GM04503 (cell line): Measurements from ENCODE around the gene KCNK5.

Experiments used
- DNase-seq: peaks from one replicate; pipeline ENCODE4 v3.0.0-alpha.2; 2012; ENCODE audit warnings: low read depth

Gene KCNK5

GRCh38 chr6:39215640-39216158, 13.6 kb downstream of the KCNK5 start:
- no peak for DNase-seq

- DNase-seq, result no peak
Observed at GRCh38 chr6:39214846-39215639, 14.2 kb downstream of the KCNK5 start.

GRCh38 chr6:39214120-39214813, 15.0 kb downstream of the KCNK5 start:
- no peak for DNase-seq

- DNase-seq, result no peak
Observed at GRCh38 chr6:39213195-39213920, 15.9 kb downstream of the KCNK5 start.

- DNase-seq, result no peak
Observed at GRCh38 chr6:39211183-39211582, 18.1 kb downstream of the KCNK5 start.

GRCh38 chr6:39210450-39210849, 18.8 kb downstream of the KCNK5 start:
- DNase-seq, result no peak

GRCh38 chr6:39209911-39210310, 19.4 kb downstream of the KCNK5 start:
- no peak for DNase-seq

- DNase-seq, result no peak
Observed at GRCh38 chr6:39209360-39209811, 19.9 kb downstream of the KCNK5 start.

GRCh38 chr6:39208223-39208739, 21.0 kb downstream of the KCNK5 start:
- no peak for DNase-seq

GRCh38 chr6:39207416-39208222, 21.7 kb downstream of the KCNK5 start:
- no peak for DNase-seq

GRCh38 chr6:39206250-39206721, 23.0 kb downstream of the KCNK5 start:
- DNase-seq, result no peak

- DNase-seq, result no peak
Observed at GRCh38 chr6:39204646-39205244, 24.5 kb downstream of the KCNK5 start.

GRCh38 chr6:39204160-39204495, 25.1 kb downstream of the KCNK5 start:
- DNase-seq, result no peak

- no peak for DNase-seq
Observed at GRCh38 chr6:39203436-39204159, 25.7 kb downstream of the KCNK5 start.

GRCh38 chr6:39202166-39202565, 27.1 kb downstream of the KCNK5 start:
- no peak for DNase-seq

GRCh38 chr6:39200498-39201020, 28.7 kb downstream of the KCNK5 start:
- no peak for DNase-seq

GRCh38 chr6:39199976-39200375, 29.3 kb downstream of the KCNK5 start:
- DNase-seq, result no peak

- DNase-seq, result no peak
Observed at GRCh38 chr6:39199231-39199940, 29.9 kb downstream of the KCNK5 start.

GRCh38 chr6:39198528-39198927, 30.7 kb downstream of the KCNK5 start:
- no peak for DNase-seq
